GM18517 (cell line): Measurements from ENCODE around the gene DHRS7B.
"Not testable (repeated sequence)": the region's sequence is repeated elsewhere in the genome, so short reads cannot be mapped to it uniquely, and the experiment has no call there.

Experiments used
- ATAC-seq: cut with Tn5 transposase; IDR thresholded peaks from one replicate; pipeline ENCODE4 v1.9.1; 2021; ENCODE audit warnings: mild to moderate bottlenecking, moderate library complexity; ENCODE audit not compliant: unreplicated experiment

The DHRS7B gene

GRCh38 chr17:21204935-21205334 lies 78.2 kb downstream of the DHRS7B start:
- no peak for ATAC-seq

- no peak for ATAC-seq
Measured at GRCh38 chr17:21208352-21208751, 81.6 kb downstream of the DHRS7B start.

- ATAC-seq: no peak
Measured at GRCh38 chr17:21209511-21210175, 82.9 kb downstream of the DHRS7B start.

- no peak for ATAC-seq
Measured at GRCh38 chr17:21210411-21211076, 83.8 kb downstream of the DHRS7B start.

- no peak for ATAC-seq
Measured at GRCh38 chr17:21211825-21212479, 85.2 kb downstream of the DHRS7B start.

- no peak for ATAC-seq
Measured at GRCh38 chr17:21212826-21213637, 86.3 kb downstream of the DHRS7B start.

- peak; percentile 28 for ATAC-seq
Measured at GRCh38 chr17:21213638-21214014, 86.9 kb downstream of the DHRS7B start.

- ATAC-seq: peak; percentile 87
Measured at GRCh38 chr17:21214015-21214776, 87.4 kb downstream of the DHRS7B start, which contains the start of gene TMEM11. TMEM11 (minus strand) TSS chr17:21214161; CDS start chr17:21214152, 9 bp downstream.

GRCh38 chr17:21214777-21215541 lies 88.2 kb downstream of the DHRS7B start:
- ATAC-seq: no peak

GRCh38 chr17:21215935-21216334 lies 89.2 kb downstream of the DHRS7B start:
- ATAC-seq: no peak

- no peak for ATAC-seq
Measured at GRCh38 chr17:21217346-21217745, 90.6 kb downstream of the DHRS7B start.

- no peak for ATAC-seq
Measured at GRCh38 chr17:21218101-21218500, 91.3 kb downstream of the DHRS7B start.

GRCh38 chr17:21218831-21219380 lies 92.1 kb downstream of the DHRS7B start:
- no peak for ATAC-seq

- no peak for ATAC-seq
Measured at GRCh38 chr17:21223086-21223485, 96.3 kb downstream of the DHRS7B start.

GRCh38 chr17:21227277-21227676 lies 100.5 kb downstream of the DHRS7B start:
- ATAC-seq: not testable (repeated sequence)

- ATAC-seq: no peak
Measured at GRCh38 chr17:21228111-21228510, 101.3 kb downstream of the DHRS7B start.

GRCh38 chr17:21228845-21229244 lies 102.1 kb downstream of the DHRS7B start:
- no peak for ATAC-seq

- ATAC-seq: no peak
Measured at GRCh38 chr17:21231533-21231932, 104.8 kb downstream of the DHRS7B start.

- ATAC-seq: no peak
Measured at GRCh38 chr17:21232033-21232749, 105.4 kb downstream of the DHRS7B start.
